HEK293T (cell line): Measurements from ENCODE around the gene EFCAB6.

Experiments used
- ARNT ChIP-seq: fragments of 450-650 bp; IDR thresholded peaks from 2 replicates; pipeline ENCODE4 v1.6.1; 2017; ENCODE audit warnings: mild to moderate bottlenecking
- BHLHE40 ChIP-seq: fragments of 450-650 bp; IDR thresholded peaks from 2 replicates; pipeline ENCODE4 v1.6.1; 2016; ENCODE audit warnings: mild to moderate bottlenecking, moderate library complexity, borderline replicate concordance
- HDGF ChIP-seq: fragments of 450-650 bp; IDR thresholded peaks from 2 replicates; pipeline ENCODE4 v1.6.1; 2017; ENCODE audit warnings: antibody characterized with exemption, borderline replicate concordance
- NFRKB ChIP-seq: fragments of 450-650 bp; IDR thresholded peaks from 2 replicates; pipeline ENCODE4 v1.6.1; 2016; ENCODE audit warnings: mild to moderate bottlenecking, moderate library complexity
- PKNOX1 ChIP-seq: fragments of 450-650 bp; IDR thresholded peaks from 2 replicates; pipeline ENCODE4 v1.6.1; 2016
- SP1 ChIP-seq: fragments of 450-650 bp; IDR thresholded peaks from 2 replicates; pipeline ENCODE4 v1.6.1; 2017
- SUZ12 ChIP-seq: fragments of 450-650 bp; IDR thresholded peaks from 2 replicates; pipeline ENCODE4 v1.6.1; 2016; ENCODE audit warnings: mild to moderate bottlenecking

GRCh38 chr22:43567691-43568324 lies 244.3 kb downstream of the EFCAB6 start:
- TF ChIP-seq PKNOX1 = no peak
- no peak for TF ChIP-seq SP1
- TF ChIP-seq HDGF = no peak
- TF ChIP-seq NFRKB = no peak
- no peak for TF ChIP-seq BHLHE40
- TF ChIP-seq ARNT = no peak
- no peak for TF ChIP-seq SUZ12
